Measurements from ENCODE around the gene OTUD1.

GRCh38 chr10:23478570-23478969 lies 39.7 kb downstream of the OTUD1 start:
- TF ChIP-seq CTCF (IDR thresholded peaks at IDR 0.05) (no peak), POLR2A (IDR thresholded peaks at IDR 0.05) (no peak)
